A549 (cell line): ENCODE data around the gene ABCA7. TPM values are rescaled to one million over a fixed set of nuclear protein-coding genes. Genes with fewer than 3 reads are reported as not detected.

ENCODE experiments used
- ATAC-seq, 2 experiments: fragments of 200-7000 bp in 1 of 2; fragments of >200 bp in 1 of 2; cut with Nextera tagmentation in 1 of 2; cut with Tn5 transposase in 1 of 2; 3 replicates each; pipeline versions ENCODE4 v1.8.0 to v1.9.1; 2018 to 2020; ENCODE audit warnings: mild to moderate bottlenecking in 1 of 2, moderate library complexity in 1 of 2
- CTCF ChIA-PET: fragments of 300-600 bp; sonication (Branson Sonifier 250); formaldehyde crosslinking; extraction: SDS; loops from one replicate; lab custom pipeline; 2021; ENCODE audit warnings: antibody characterized with exemption, inconsistent platforms; lab: Yijun Ruan, JAX
- POLR2A ChIA-PET: fragments of 350-600 bp; formaldehyde crosslinking; extraction: SDS; loops from one replicate; lab custom pipeline; 2021; ENCODE audit warnings: antibody characterized with exemption, inconsistent platforms; lab: Yijun Ruan, JAX
- DNase-seq, 2 experiments: peaks; one replicate each; pipeline versions ENCODE4 v3.0.0 to v3.0.0-alpha.2; 2011 to 2016; ENCODE audit warnings: low read depth in 1 of 2, low spot score in 1 of 2
- FAIRE-seq: peaks from 2 replicates; lab custom pipeline; 2011; peaks lifted over from hg19 to GRCh38; lab: Jason Lieb, UNC
- H3K27ac ChIP-seq, 2 experiments: fragments of >200 bp; sonication (Bioruptor Twin); formaldehyde crosslinking; 3 replicates each; pipeline ENCODE4 v1.5.1; 2016 to 2017
- H3K4me1 ChIP-seq: fragments of >200 bp; sonication (Bioruptor Twin); formaldehyde crosslinking; 3 replicates; pipeline ENCODE4 v1.6.1; 2016
- H3K4me2 ChIP-seq: fragments of >200 bp; sonication (Bioruptor Twin); formaldehyde crosslinking; 3 replicates; pipeline ENCODE4 v1.6.1; 2016
- H3K4me3 ChIP-seq: fragments of >200 bp; sonication (Bioruptor Twin); formaldehyde crosslinking; 3 replicates; pipeline ENCODE4 v1.5.1; 2016
- H3K9me3 ChIP-seq: fragments of >200 bp; sonication (Bioruptor Twin); formaldehyde crosslinking; 3 replicates; pipeline ENCODE4 v1.6.1; 2016
- CBX8 ChIP-seq: fragments of 200-600 bp; sonication (generic); IDR thresholded peaks from 2 replicates; pipeline ENCODE4 v1.6.1; 2016
- CEBPB ChIP-seq, 2 experiments: fragments of >200 bp in 1 of 2; sonication (Bioruptor Twin) in 1 of 2; formaldehyde crosslinking in 1 of 2; IDR thresholded peaks; 2 replicates each; pipeline ENCODE4 v1.6.1; 2012 to 2016
- CHD2 ChIP-seq: fragments of 150-350 bp; IDR thresholded peaks from 2 replicates; pipeline ENCODE4 v1.6.1; 2014; ENCODE audit warnings: low read length; ENCODE audit not compliant: partially characterized antibody
- CHD4 ChIP-seq: fragments of 200-600 bp; sonication (generic); IDR thresholded peaks from 2 replicates; pipeline ENCODE4 v1.6.1; 2016; ENCODE audit warnings: antibody characterized with exemption, mild to moderate bottlenecking, borderline replicate concordance
- EHF ChIP-seq: fragments of 250-450 bp; sonication (Bioruptor Pico); IDR thresholded peaks from 2 replicates; pipeline ENCODE4 v1.5.0; 2020; ENCODE audit warnings: mild to moderate bottlenecking
- EP300 ChIP-seq, 2 experiments: fragments of >200 bp; sonication (Bioruptor Twin); formaldehyde crosslinking; IDR thresholded peaks; 2 replicates in 1 of 2; 3 replicates in 1 of 2; pipeline ENCODE4 v1.6.1; 2016 to 2017
- ESRRA ChIP-seq: fragments of 150-350 bp; IDR thresholded peaks from 2 replicates; pipeline ENCODE4 v1.6.1; 2014; ENCODE audit warnings: mild to moderate bottlenecking, low read length, borderline replicate concordance
- FOSL2 ChIP-seq, 2 experiments: fragments of 450-650 bp in 1 of 2; fragments of >200 bp in 1 of 2; sonication (Bioruptor Twin) in 1 of 2; formaldehyde crosslinking; IDR thresholded peaks; 2 replicates each; pipeline versions ENCODE4 v1.5.0 to v1.6.1; 2016 to 2020; ENCODE audit warnings: mild to moderate bottlenecking in 1 of 2, moderate library complexity in 1 of 2
- GATA3 ChIP-seq: IDR thresholded peaks from 2 replicates; pipeline ENCODE4 v1.6.1; 2012; ENCODE audit warnings: borderline replicate concordance
- HDAC2 ChIP-seq: fragments of 200-600 bp; sonication (generic); IDR thresholded peaks from 2 replicates; pipeline ENCODE4 v1.6.1; 2016
- HEYL ChIP-seq: fragments of 250-450 bp; sonication (Bioruptor Pico); IDR thresholded peaks from 2 replicates; pipeline ENCODE4 v1.8.0; 2021; ENCODE audit warnings: mild to moderate bottlenecking, moderate library complexity
- HOXB5 ChIP-seq: fragments of 250-450 bp; sonication (Bioruptor Pico); IDR thresholded peaks from 2 replicates; pipeline ENCODE4 v1.5.0; 2020; ENCODE audit warnings: mild to moderate bottlenecking, moderate library complexity
- JUN ChIP-seq, 2 experiments: fragments of >200 bp; sonication (Bioruptor Twin); formaldehyde crosslinking; IDR thresholded peaks; 2 replicates in 1 of 2; 3 replicates in 1 of 2; pipeline ENCODE4 v1.6.1; 2016 to 2017
- MAFK ChIP-seq: fragments of 450-650 bp; IDR thresholded peaks from 2 replicates; pipeline ENCODE4 v1.6.1; 2014; ENCODE audit not compliant: partially characterized antibody
- MAZ ChIP-seq: fragments of 150-350 bp; IDR thresholded peaks from 2 replicates; pipeline ENCODE4 v1.6.1; 2014; ENCODE audit warnings: antibody characterized with exemption, low read depth, low read length, borderline replicate concordance
- MYC ChIP-seq: IDR thresholded peaks from 2 replicates; pipeline ENCODE4 v1.6.1; 2012; ENCODE audit warnings: mild to moderate bottlenecking, inconsistent platforms, low read length, improper control_type of control experiment, borderline replicate concordance
- NFE2L2 ChIP-seq: fragments of 150-350 bp; conservative IDR thresholded peaks from 2 replicates; pipeline ENCODE4 v1.6.1; 2014; ENCODE audit warnings: low read length
- NPAS2 ChIP-seq: fragments of 250-450 bp; sonication (Bioruptor Pico); IDR thresholded peaks from 2 replicates; pipeline ENCODE4 v1.8.0; 2022; ENCODE audit warnings: mild to moderate bottlenecking, moderate library complexity, borderline replicate concordance
- PBX3 ChIP-seq: IDR thresholded peaks from 2 replicates; pipeline ENCODE4 v1.6.1; 2012
- RARB ChIP-seq: fragments of 250-450 bp; sonication (Bioruptor Pico); IDR thresholded peaks from 2 replicates; pipeline ENCODE4 v1.8.0; 2021; ENCODE audit warnings: mild to moderate bottlenecking, moderate library complexity
- RCOR1 ChIP-seq: fragments of 150-350 bp; IDR thresholded peaks from 2 replicates; pipeline ENCODE4 v1.6.1; 2014; ENCODE audit warnings: antibody characterized with exemption, low read length, low read depth
- RNF2 ChIP-seq: fragments of 200-600 bp; sonication (generic); IDR thresholded peaks from 2 replicates; pipeline ENCODE4 v1.6.1; 2016; ENCODE audit warnings: low read depth, mild to moderate bottlenecking, antibody characterized with exemption, moderate library complexity, borderline replicate concordance
- SMC3 ChIP-seq: fragments of >200 bp; sonication (Bioruptor Twin); formaldehyde crosslinking; IDR thresholded peaks from 3 replicates; pipeline ENCODE4 v1.6.1; 2018; ENCODE audit warnings: inconsistent platforms
- ZFP36 ChIP-seq: fragments of 450-650 bp; IDR thresholded peaks from 2 replicates; pipeline ENCODE4 v1.6.1; 2014; ENCODE audit warnings: borderline replicate concordance; ENCODE audit not compliant: partially characterized antibody
- ZNF302 ChIP-seq: fragments of 250-450 bp; sonication (Bioruptor Pico); IDR thresholded peaks from 2 replicates; pipeline ENCODE4 v1.9.0; 2021; ENCODE audit warnings: inconsistent platforms, mild to moderate bottlenecking, moderate library complexity
- ZSCAN20 ChIP-seq: fragments of 250-450 bp; sonication (Bioruptor Pico); IDR thresholded peaks from 2 replicates; pipeline ENCODE4 v1.8.0; 2022; ENCODE audit warnings: mild to moderate bottlenecking, moderate library complexity
- WGBS: methylation state at CpG from one replicate; pipeline ENCODE4 v1.1.6; 2017; ENCODE audit errors: missing lambda C conversion rate; 5-methylcytosine and 5-hydroxymethylcytosine counted together
- polyA plus RNA-seq, 4 experiments: library from polyadenylated mRNA; depleted of rRNA in 3 of 4; stranded (reverse); fragments of >200 nt; fragmentation: RNase III in 1 of 4; extraction: RNeasy Plus Mini Kit Qiagen cat#74134 plus additional on column Dnase treatment in 1 of 4; gene quantifications; 2 replicates in 3 of 4; 3 replicates in 1 of 4; pipeline ENCODE4 v1.2.3, GENCODE V29; 2011 to 2017
- TF ChIP-seq, protein P1 (sequence below): IDR thresholded peaks from 2 replicates; pipeline ENCODE4 v1.6.1; 2012
- TF ChIP-seq, protein P2 (sequence below): fragments of >200 bp; sonication (Bioruptor Twin); formaldehyde crosslinking; IDR thresholded peaks from 2 replicates; pipeline ENCODE4 v1.6.1; 2016

The ABCA7 gene
- polyA plus RNA-seq, 2 of the 4 experiments (the other 2 are of a cell fraction): 5.0 to 13.5 TPM

DNA sequence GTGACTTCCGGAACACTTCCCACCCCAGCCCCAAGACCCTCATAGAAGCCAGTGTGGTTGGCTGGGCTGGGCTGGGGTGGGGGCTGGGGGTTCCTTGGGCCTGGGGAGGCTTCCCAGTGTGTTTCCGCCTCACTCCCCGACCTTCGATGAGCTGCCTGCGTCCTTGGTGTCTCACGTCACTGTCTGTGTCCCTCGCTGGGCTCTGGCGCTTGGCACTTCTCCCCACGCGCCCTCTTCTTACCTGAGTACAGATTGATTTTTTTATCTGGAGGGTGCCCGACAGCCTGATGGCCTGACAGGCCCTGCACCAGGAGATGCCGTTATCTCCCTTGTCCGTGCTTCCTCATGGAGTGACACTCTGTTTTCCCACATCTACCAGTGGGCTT, 47.2 kb upstream of the ABCA7 start:
- TF ChIP-seq HDAC2 (no peak), JUN (IDR thresholded peaks at IDR 0.05) (no peak), HEYL (no peak)
- TF ChIP-seq, protein P1, sequence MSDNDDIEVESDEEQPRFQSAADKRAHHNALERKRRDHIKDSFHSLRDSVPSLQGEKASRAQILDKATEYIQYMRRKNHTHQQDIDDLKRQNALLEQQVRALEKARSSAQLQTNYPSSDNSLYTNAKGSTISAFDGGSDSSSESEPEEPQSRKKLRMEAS: no peak
- POLR2A ChIA-PET: interaction anchor here (0.6 kb wide), 1 partner anchor 327 kb away, joined by 3 read pairs; no protein-coding TSS in a partner anchor
- ATAC-seq: no peak
- CTCF ChIA-PET: no interaction called here
- no peak overlapping the region for H3K4me2 ChIP-seq
- no peak overlapping the region for H3K27ac ChIP-seq
- no peaks in the 10 kb centered on the region for H3K9me3 ChIP-seq
- no peak for FAIRE-seq
- WGBS: 94% methylated on average over 12 of the region's 13 CpGs
- H3K4me3 ChIP-seq: no peak overlapping the region
- DNase-seq: no peak
- peaks cover 11% of the 10 kb centered on the region; the same call in 2 of the 3 replicates for H3K4me1 ChIP-seq

DNA sequence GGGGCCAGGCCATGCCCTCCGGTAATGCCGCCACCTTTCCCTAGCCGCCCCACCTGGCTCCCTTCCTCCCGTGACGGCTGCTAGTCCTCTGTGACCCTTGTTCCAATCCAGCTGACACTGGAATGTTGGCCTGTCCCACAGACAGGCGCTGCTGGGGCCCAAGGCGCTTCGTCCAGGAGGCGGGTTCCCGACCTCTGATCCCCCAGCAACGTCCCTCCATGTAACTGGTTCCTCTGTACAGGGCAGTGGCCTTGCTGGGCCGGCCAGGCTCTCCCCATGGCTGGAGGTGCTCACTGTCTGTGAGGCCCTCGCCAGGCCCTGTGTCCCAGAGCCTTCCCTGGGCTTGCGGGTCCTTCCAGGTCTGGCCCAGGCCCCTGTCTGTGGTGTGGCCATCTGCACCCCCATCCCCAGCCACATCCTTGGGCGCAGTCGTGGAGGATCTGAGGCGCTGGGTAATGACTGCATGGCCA, 46.5 kb upstream of the ABCA7 start:
- TF ChIP-seq ZNF302 (CRISPR knock-in tag) (no peak), NFE2L2 (no peak), ZSCAN20 (CRISPR knock-in tag) (no peak), JUN (IDR thresholded peaks at IDR 0.05) (no peak), SMC3 (no peak), EP300 (IDR thresholded peaks at IDR 0.05) (no peak), CEBPB (IDR thresholded peaks at IDR 0.05) (no peak), FOSL2 (IDR thresholded peaks at IDR 0.05) (no peak), FOSL2 (CRISPR knock-in tag; IDR thresholded peaks at IDR 0.05) (no peak), MAFK (no peak), ZFP36 (no peak), MYC (no peak), HDAC2 (no peak), RCOR1 (no peak), ESRRA (no peak)
- DNase-seq: no peak
- no peak for ATAC-seq
- Histone ChIP-seq H3K4me1 (peaks cover 13% of the 10 kb centered on the region; the same call in 2 of the 3 replicates), H3K4me3 (no peak overlapping the region), H3K9me3 (no peaks in the 10 kb centered on the region), H3K4me2 (no peak overlapping the region), H3K27ac (no peak overlapping the region)
- CTCF ChIA-PET: no interaction called here
- no peak for FAIRE-seq
- POLR2A ChIA-PET: no interaction called here
- 90% methylated on average over 13 of the region's 17 CpGs for WGBS

GRCh38 chr19:993831-994393, 46.0 kb upstream of the ABCA7 start:
- no peak for ATAC-seq
- ChIA-PET POLR2A (no interaction called here), CTCF (interaction anchor here (1.0 kb wide), 1 partner anchor 12 kb away, joined by 3 read pairs; no protein-coding TSS in a partner anchor)
- TF ChIP-seq RNF2: no peak
- no peak for TF ChIP-seq RARB (CRISPR knock-in tag)
- TF ChIP-seq CHD4: no peak
- TF ChIP-seq, protein P2, sequence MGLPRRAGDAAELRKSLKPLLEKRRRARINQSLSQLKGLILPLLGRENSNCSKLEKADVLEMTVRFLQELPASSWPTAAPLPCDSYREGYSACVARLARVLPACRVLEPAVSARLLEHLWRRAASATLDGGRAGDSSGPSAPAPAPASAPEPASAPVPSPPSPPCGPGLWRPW: no peak
- TF ChIP-seq MAFK: no peak
- TF ChIP-seq HEYL: no peak
- no peak for TF ChIP-seq HOXB5 (CRISPR knock-in tag)
- TF ChIP-seq ESRRA: no peak
- no peak for TF ChIP-seq MYC
- no peak for TF ChIP-seq MAZ
- no peak for TF ChIP-seq EP300 (IDR thresholded peaks at IDR 0.05)
- no peak for TF ChIP-seq PBX3
- TF ChIP-seq CHD2: no peak
- no peak for TF ChIP-seq FOSL2 (IDR thresholded peaks at IDR 0.05)
- TF ChIP-seq FOSL2 (CRISPR knock-in tag; IDR thresholded peaks at IDR 0.05): no peak
- no peak for TF ChIP-seq GATA3
- TF ChIP-seq EHF (CRISPR knock-in tag): no peak
- TF ChIP-seq CBX8: no peak
- no peak for TF ChIP-seq HDAC2
- no peak for TF ChIP-seq NPAS2 (CRISPR knock-in tag)
- TF ChIP-seq, protein P1: no peak
- WGBS: 92% methylated on average over 24 of the region's 43 CpGs
- Histone ChIP-seq H3K4me3 (no peak overlapping the region), H3K4me1 (peaks cover 14% of the 10 kb centered on the region; the same call in 2 of the 3 replicates), H3K4me2 (no peak overlapping the region), H3K27ac (no peak overlapping the region), H3K9me3 (no peaks in the 10 kb centered on the region)
- FAIRE-seq: no peak
- no peak for DNase-seq
